GM19324 (cell line): ENCODE data around the gene HDAC4.

Source experiments
- ATAC-seq: cut with Tn5 transposase; IDR thresholded peaks from one replicate; pipeline ENCODE4 v1.9.1; 2021; ENCODE audit warnings: mild to moderate bottlenecking, moderate library complexity; ENCODE audit not compliant: unreplicated experiment, low FRiP score

HDAC4 gene

GRCh38 chr2:239370876-239371725 lies 29.7 kb downstream of the HDAC4 start:
- ATAC-seq = no peak

GRCh38 chr2:239370403-239370802 lies 30.4 kb downstream of the HDAC4 start:
- no peak for ATAC-seq

GRCh38 chr2:239369631-239370161 lies 31.1 kb downstream of the HDAC4 start:
- ATAC-seq = no peak

DNA sequence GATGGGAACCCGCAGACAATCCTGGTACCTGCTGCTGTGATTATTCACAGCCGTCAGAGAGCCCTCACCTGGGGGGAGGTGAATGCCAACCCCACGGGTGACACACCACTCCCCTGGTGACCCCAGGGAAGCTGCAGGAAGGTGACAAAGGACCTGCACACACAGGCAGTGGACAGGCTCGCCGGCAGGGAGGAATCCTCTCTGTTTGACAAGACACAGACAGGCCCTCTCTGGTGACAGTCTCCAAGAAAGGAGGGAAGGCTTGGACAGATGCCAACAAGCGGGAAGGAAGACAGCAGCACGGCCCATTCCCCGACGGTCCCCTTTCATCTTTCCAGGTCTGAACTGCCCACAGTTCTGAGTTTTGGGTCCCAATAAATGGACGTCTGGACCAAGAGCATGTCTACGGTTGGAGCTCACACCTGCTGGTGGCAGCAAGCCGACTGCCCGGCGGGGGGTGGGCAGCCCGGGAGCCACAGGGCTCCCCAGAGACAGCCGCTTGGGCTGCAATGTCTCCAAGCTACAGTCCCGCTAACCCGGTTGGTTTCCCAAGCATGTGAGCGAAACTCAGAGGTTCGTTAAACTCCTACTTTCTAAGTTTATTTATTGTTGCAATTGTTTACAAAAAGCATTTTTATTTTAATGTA lies 31.8 kb downstream of the HDAC4 start:
- no peak for ATAC-seq

DNA sequence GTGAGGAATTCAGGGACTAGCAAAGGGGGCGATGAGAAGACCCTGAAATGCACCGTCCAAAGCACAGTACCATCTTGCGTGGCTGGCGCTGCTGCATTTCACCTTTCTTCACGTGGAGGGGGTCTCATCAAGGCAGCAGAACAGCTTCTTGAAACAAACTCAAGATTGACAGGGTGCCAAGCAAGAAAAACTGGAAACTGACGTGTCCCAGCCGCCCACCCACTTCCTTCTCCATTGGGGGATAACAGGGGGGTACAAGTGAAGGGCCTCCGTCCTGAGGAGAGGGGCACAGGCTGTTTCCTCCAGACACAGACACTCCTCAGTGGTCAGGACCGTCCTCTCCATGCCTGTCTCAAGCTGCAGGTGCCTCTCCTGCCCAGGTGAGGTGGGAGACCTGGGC lies 32.5 kb downstream of the HDAC4 start:
- no peak for ATAC-seq

- no peak for ATAC-seq
These were observed 34.1 kb downstream of the HDAC4 start for GRCh38 chr2:239366740-239367139.

DNA sequence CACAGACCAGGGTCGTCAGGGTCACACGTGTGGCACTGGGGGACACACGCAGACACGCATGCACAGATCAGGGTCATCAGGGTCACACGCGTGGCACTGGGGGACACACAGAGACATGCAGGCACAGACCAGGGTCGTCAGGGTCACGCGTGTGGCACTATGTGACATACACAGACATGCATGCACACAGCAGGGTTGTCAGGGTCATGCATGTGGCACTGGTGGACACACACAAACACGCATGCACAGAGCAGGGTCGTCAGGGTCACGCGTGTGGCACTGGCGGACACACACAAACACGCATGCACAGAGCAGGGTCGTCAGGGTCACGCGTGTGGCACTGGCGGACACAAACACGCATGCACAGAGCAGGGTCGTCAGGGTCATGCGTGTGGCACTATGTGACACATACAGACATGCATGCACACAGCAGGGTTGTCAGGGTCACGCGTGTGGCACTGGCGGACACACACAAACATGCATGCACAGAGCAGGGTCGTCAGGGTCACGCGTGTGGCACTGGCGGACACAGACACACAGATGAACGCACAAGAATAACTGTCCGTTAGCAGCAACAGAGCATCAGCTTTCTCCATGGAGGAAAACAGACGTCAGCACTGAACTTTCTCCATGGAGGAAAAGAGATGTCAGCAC lies 34.9 kb downstream of the HDAC4 start:
- ATAC-seq = no peak

GRCh38 chr2:239365071-239365781 lies 35.6 kb downstream of the HDAC4 start:
- ATAC-seq = no peak

GRCh38 chr2:239363946-239364637 lies 36.7 kb downstream of the HDAC4 start:
- ATAC-seq = no peak

DNA sequence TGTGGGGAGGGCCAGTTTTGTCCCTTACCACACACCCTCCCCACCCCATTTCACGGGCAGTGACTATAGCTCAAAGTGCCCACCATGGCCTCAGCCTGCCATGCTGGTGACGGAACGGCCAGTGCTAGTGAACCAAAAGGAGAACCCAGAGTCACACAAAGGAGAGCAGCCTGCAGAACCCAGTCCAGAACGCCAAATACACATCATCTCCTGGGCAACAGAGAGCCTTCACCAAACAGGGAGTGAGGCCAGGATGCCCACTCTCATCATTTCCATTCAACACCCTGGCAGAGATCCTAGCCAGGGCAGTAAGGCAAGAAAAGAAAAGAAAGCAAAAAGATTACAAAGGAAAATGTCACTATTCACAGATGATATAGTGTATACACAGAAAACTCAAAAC lies 38.3 kb downstream of the HDAC4 start:
- ATAC-seq = no peak

- no peak for ATAC-seq
These were observed 39.5 kb downstream of the HDAC4 start for GRCh38 chr2:239361311-239361642.

DNA sequence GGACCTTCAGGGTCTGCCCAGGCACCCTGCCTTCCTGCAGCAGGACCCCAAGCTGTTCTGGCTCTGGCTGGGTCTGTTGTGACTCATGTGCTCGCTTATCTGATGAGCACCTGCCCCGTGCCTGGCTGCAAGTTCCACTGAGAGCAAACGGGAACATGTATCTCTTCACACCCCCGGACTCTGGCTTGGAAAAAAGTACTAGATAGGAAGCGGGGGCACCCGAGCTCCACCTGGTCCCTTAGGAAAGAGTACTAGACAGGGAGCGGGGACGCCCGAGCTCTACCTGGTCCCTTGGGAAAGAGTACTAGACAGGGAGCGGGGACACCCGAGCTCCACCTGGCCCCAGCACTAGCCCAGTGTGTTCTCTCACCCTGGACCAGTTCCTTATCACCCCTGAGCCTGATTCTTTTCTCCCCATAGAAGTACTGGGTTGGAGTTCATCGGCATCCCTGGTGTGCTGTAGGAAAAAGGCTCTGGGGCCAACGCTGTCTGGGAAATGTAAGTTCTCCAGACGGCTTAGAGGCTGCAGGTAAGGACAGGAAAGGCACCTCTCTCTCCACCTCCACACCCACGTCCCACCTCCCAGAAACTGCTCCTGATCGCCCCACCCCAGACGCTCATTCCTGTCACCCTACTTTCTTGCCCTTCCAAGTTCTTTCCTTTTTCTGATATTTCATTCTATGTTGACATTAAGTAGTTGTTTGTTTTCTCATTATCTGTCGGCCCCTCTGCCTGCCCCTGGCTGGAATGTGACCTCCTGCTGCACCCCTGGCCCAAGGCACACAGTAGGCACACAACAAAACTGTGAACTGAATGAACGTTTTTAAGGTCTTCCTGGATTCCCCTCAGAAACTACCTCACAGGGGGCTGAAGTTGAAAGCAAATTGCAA lies 40.2 kb downstream of the HDAC4 start:
- ATAC-seq = no peak

DNA sequence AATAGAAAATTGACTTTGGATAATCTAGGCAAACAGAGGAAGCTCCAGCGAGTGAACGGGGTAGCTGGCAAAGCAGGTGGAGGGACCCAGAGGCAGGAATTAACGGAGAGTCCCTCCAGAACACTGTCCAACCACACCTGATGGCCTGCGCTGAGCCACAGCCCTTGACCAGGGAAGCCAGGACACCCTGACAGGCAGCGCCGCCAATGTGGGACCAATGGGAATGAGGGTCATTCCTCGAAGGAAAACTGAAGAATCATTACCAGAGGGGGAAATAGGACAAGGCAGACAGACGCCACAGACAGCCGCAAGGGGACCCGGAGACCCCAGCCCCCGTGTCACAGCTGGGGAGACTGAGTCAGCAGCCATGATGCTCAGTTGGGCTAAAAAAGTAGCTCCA lies 40.8 kb downstream of the HDAC4 start:
- ATAC-seq = no peak

GRCh38 chr2:239359196-239359912 lies 41.5 kb downstream of the HDAC4 start:
- ATAC-seq = no peak

DNA sequence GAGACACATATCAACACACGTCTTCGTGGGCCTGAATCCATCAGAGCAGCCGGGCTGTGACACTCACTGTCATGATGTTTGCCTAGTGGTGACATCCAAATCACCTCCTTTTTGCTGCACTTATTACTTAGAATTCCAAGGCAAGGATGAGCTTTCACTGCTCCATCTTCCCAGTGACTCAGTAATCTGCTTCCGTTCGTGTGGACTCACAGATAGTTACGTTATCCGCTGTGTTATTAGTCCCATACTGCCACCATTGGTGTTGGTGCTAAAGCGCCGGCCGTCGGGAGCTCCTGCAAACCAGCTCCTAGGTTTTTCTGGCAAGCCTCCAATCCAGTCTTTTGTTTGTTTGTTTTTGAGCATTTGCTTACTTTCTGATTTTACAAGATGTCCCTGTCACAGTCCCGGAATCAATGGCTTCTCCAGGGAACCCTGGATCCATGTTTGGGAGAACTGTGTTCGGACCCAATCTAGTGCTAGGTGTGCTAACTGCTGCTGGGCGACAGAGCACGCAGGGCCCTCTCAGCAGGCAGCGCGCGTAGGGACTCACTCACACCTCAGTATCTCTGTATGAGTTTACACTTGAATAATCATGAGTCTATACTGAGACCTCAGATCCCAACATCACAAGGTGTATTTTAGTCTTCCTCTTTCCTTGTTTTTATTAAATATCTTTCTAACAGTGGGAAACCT lies 42.6 kb downstream of the HDAC4 start:
- ATAC-seq = no peak

- ATAC-seq = no peak
These were observed 45.1 kb downstream of the HDAC4 start for GRCh38 chr2:239355724-239356123.

GRCh38 chr2:239355139-239355538 lies 45.7 kb downstream of the HDAC4 start:
- no peak for ATAC-seq

DNA sequence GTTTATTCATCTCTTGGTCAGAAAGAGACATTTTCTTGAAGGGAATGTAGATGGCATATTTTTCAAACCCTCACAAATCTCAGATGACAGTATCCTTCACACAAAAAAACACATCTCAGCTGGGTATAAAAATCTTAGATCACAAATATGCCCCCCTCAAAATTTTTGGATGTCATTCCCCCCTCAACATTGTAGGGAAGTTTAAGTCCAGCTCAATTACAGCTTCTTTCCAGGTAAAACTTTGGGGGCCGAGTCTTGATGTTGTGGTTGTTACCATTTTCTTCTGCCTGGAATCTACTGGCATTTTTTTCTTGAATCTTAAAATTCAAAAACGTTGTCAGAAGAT lies 46.1 kb downstream of the HDAC4 start:
- ATAC-seq = no peak
